Mesenchymal stem cell (in vitro differentiated cells and primary cell): ENCODE data around the gene UGT2B11. TPM values are rescaled to one million over a fixed set of nuclear protein-coding genes. Genes with fewer than 3 reads are reported as not detected.
"Not testable (repeated sequence)": the region's sequence is repeated elsewhere in the genome, so short reads cannot be mapped to it uniquely, and the experiment has no call there.

Source experiments
- DNase-seq: peaks from one replicate; pipeline ENCODE4 v3.0.0-alpha.2; 2013
- H2AFZ ChIP-seq: one replicate; pipeline ENCODE4 v1.6.1; 2013; ENCODE audit warnings: low read depth, mild to moderate bottlenecking, control low read depth, inconsistent platforms, low read length, moderate library complexity
- H2AK5ac ChIP-seq: 2 replicates; pipeline ENCODE4 v1.6.1; 2013; ENCODE audit warnings: low read length, moderate library complexity, mild to moderate bottlenecking, inconsistent platforms; ENCODE audit not compliant: severe bottlenecking
- H2BK120ac ChIP-seq: one replicate; pipeline ENCODE4 v1.6.1; 2013; ENCODE audit warnings: low read depth, mild to moderate bottlenecking, inconsistent platforms, low read length, moderate library complexity
- H2BK12ac ChIP-seq, 2 experiments: one replicate each; pipeline ENCODE4 v1.6.1; 2013; ENCODE audit warnings: inconsistent platforms in 2 of 2, low read length in 2 of 2, mild to moderate bottlenecking in 2 of 2, moderate library complexity in 2 of 2, control low read depth in 1 of 2
- H2BK15ac ChIP-seq: one replicate; pipeline ENCODE4 v1.6.1; 2013; ENCODE audit warnings: mild to moderate bottlenecking, low read depth, inconsistent platforms; ENCODE audit not compliant: poor library complexity, severe bottlenecking
- H2BK5ac ChIP-seq: 2 replicates; pipeline ENCODE4 v1.6.1; 2013; ENCODE audit warnings: low read depth, mild to moderate bottlenecking, low read length, control low read depth, inconsistent platforms; ENCODE audit not compliant: poor library complexity, severe bottlenecking
- H3K14ac ChIP-seq, 2 experiments: one replicate each; pipeline ENCODE4 v1.6.1; 2013; ENCODE audit warnings: inconsistent platforms in 2 of 2, low read length in 2 of 2, control low read depth in 1 of 2, mild to moderate bottlenecking in 1 of 2, moderate library complexity in 1 of 2
- H3K18ac ChIP-seq, 2 experiments: one replicate each; pipeline ENCODE4 v1.6.1; 2013; ENCODE audit warnings: inconsistent platforms in 2 of 2, low read length in 2 of 2, control low read depth in 1 of 2, low read depth in 1 of 2, mild to moderate bottlenecking in 1 of 2
- H3K23ac ChIP-seq, 2 experiments: one replicate each; pipeline ENCODE4 v1.6.1; 2013; ENCODE audit warnings: inconsistent platforms in 2 of 2, low read length in 2 of 2, mild to moderate bottlenecking in 2 of 2, moderate library complexity in 2 of 2, control low read depth in 1 of 2
- H3K27ac ChIP-seq: 2 replicates; pipeline ENCODE4 v1.5.1; 2013; ENCODE audit warnings: mild to moderate bottlenecking, moderate library complexity, low read length, control low read depth, inconsistent platforms; ENCODE audit not compliant: poor library complexity, severe bottlenecking
- H3K27me3 ChIP-seq, 2 experiments: 2 replicates each; pipeline versions ENCODE4 v1.6.1 to v1.7.0; 2013; ENCODE audit warnings: low read length in 2 of 2, mild to moderate bottlenecking in 2 of 2, moderate library complexity in 2 of 2, control low read depth in 1 of 2, inconsistent platforms in 1 of 2; ENCODE audit not compliant: control insufficient read depth in 1 of 2, insufficient read depth in 1 of 2
- H3K36me3 ChIP-seq, 2 experiments: 2 replicates each; pipeline versions ENCODE4 v1.6.1 to v1.7.0; 2013; ENCODE audit warnings: low read length in 2 of 2, control low read depth in 1 of 2, inconsistent platforms in 1 of 2, low read depth in 1 of 2, mild to moderate bottlenecking in 1 of 2; ENCODE audit not compliant: insufficient read depth in 2 of 2, control insufficient read depth in 1 of 2
- H3K4ac ChIP-seq, 2 experiments: one replicate each; pipeline ENCODE4 v1.6.1; 2013; ENCODE audit warnings: inconsistent platforms in 2 of 2, low read length in 2 of 2, mild to moderate bottlenecking in 2 of 2, moderate library complexity in 2 of 2, control low read depth in 1 of 2, low read depth in 1 of 2
- H3K4me1 ChIP-seq: 2 replicates; pipeline ENCODE4 v1.6.1; 2013; ENCODE audit warnings: low read depth, low read length, control low read depth; ENCODE audit not compliant: control insufficient read depth, insufficient read depth
- H3K4me2 ChIP-seq: 2 replicates; pipeline ENCODE4 v1.6.1; 2013; ENCODE audit warnings: low read length, mild to moderate bottlenecking, inconsistent platforms; ENCODE audit not compliant: poor library complexity, severe bottlenecking
- H3K4me3 ChIP-seq, 2 experiments: 2 replicates each; pipeline versions ENCODE4 v1.5.1 to v1.7.0; 2013; ENCODE audit warnings: low read length in 2 of 2, mild to moderate bottlenecking in 2 of 2, control low read depth in 1 of 2, low read depth in 1 of 2; ENCODE audit not compliant: insufficient read depth in 1 of 2
- H3K79me1 ChIP-seq: replicated peaks from 2 replicates; pipeline ENCODE4 v1.6.1; 2013; ENCODE audit warnings: mild to moderate bottlenecking, control low read depth, low read length, inconsistent platforms; ENCODE audit not compliant: poor library complexity, severe bottlenecking
- H3K9ac ChIP-seq: 2 replicates; pipeline ENCODE4 v1.7.0; 2013; ENCODE audit warnings: mild to moderate bottlenecking, low read length, moderate library complexity
- H3K9me3 ChIP-seq: 2 replicates; pipeline ENCODE4 v1.7.0; 2013; ENCODE audit warnings: mild to moderate bottlenecking, low read length; ENCODE audit not compliant: control insufficient read depth
- H4K8ac ChIP-seq: one replicate; pipeline ENCODE4 v1.6.1; 2013; ENCODE audit warnings: inconsistent platforms, mild to moderate bottlenecking, low read length, moderate library complexity
- H4K91ac ChIP-seq: one replicate; pipeline ENCODE4 v1.6.1; 2013; ENCODE audit warnings: mild to moderate bottlenecking, low read length, inconsistent platforms
- WGBS: methylation state at CpG from one replicate; pipeline ENCODE4 v1.1.7; 2013; ENCODE audit warnings: mixed read lengths; 5-methylcytosine and 5-hydroxymethylcytosine counted together
- polyA plus RNA-seq, 2 experiments: library from polyadenylated mRNA; stranded (reverse); fragments of 200-250 nt; gene quantifications; one replicate each; pipeline ENCODE4 v1.2.3, GENCODE V29; 2013

The UGT2B11 gene
- not detected for polyA plus RNA-seq (2013, experiment 1 of 2)
- polyA plus RNA-seq (2013, experiment 2 of 2), result not detected

DNA sequence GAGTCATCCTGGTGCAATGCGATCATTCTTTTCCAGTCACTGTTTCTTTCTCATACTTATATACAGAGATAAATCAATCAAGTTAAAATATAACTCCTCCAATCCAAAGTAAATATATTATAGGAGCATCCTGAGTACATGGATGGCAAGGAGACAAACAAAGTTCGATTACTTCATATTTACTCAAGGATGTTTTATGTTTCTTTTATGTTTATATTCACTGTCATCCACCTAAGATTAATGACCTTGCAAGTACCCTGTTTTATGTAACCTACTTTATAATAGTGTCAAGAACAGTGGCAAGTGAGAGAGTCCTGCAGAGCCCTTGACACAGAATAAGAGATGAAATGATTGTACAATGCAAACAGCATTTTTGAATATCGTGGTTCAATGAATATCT lies at the start of gene UGT2B11:
TSS of gene UGT2B11 (minus strand) at position 33 of the 400 bp plus-strand sequence. CDS start at position 7, 26 bp downstream.
- H2AK5ac ChIP-seq, result no peak within 1 kb of the TSS
- H2BK15ac ChIP-seq, result no peak within 1 kb of the TSS
- no peak within 1 kb of the TSS for H3K23ac ChIP-seq
- no peak within 1 kb of the TSS for H3K14ac ChIP-seq
- WGBS, result no CpG with 5 or more reads among the region's 3 CpGs
- H3K9ac ChIP-seq, result no peak within 1 kb of the TSS
- H4K91ac ChIP-seq, result no peak within 1 kb of the TSS
- no peak within 1 kb of the TSS for H3K4me2 ChIP-seq
- no peaks in the 10 kb centered on the region for H3K36me3 ChIP-seq
- no peak within 1 kb of the TSS for H3K27ac ChIP-seq
- no peaks in the 10 kb centered on the region for H3K4me1 ChIP-seq
- H2BK5ac ChIP-seq, result no peak within 1 kb of the TSS
- no peak within 1 kb of the TSS for H4K8ac ChIP-seq
- no peak within 1 kb of the TSS for H2BK12ac ChIP-seq
- H3K18ac ChIP-seq, result no peak within 1 kb of the TSS
- H2BK120ac ChIP-seq, result no peak within 1 kb of the TSS
- DNase-seq, result no peak
- H3K79me1 ChIP-seq, result no peaks in the 10 kb centered on the region
- H3K4me3 ChIP-seq, result no peak within 1 kb of the TSS
- H2AFZ ChIP-seq, result no peak within 1 kb of the TSS
- no peaks in the 10 kb centered on the region for H3K9me3 ChIP-seq
- no peak within 1 kb of the TSS for H3K4ac ChIP-seq
- H3K27me3 ChIP-seq, result no peaks in the 10 kb centered on the region

DNA sequence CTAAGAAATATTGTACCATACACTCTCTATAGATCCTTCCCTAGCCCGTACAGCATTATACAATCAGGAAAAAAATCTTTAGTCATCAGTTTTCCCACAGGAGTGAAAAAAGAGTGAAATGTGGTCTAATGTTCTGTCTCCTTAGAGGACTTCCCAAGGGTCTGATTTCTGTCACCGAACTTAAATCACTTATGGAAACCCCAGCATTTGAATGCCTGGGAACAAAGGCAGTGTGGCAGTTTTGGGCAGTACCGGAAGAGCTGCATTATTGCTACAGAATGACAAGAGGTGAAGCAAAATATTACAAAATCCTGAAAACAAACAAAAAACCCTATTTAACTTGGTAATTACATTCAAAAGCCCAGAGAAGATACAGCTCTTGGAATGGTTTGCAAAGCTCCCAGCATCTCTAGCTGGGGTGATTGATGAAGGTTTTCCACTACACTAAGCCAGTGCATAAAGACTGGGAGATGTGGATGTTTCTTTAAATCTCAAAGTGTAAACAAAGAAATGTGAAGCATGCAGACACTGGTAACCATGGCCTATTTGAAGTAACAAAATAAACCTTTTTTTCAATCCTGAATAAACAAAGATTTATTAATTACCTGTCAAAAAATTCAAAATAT lies 38.7 kb upstream of the UGT2B11 start:
- H2AK5ac ChIP-seq, H3K4me3 ChIP-seq, H2AFZ ChIP-seq, H3K4me2 ChIP-seq, H3K4me1 ChIP-seq, H3K27me3 ChIP-seq, H2BK12ac ChIP-seq, H4K91ac ChIP-seq, H3K9me3 ChIP-seq, H3K18ac ChIP-seq, H3K14ac ChIP-seq, DNase-seq, H3K36me3 ChIP-seq, H3K9ac ChIP-seq, H4K8ac ChIP-seq, H3K23ac ChIP-seq, H3K27ac ChIP-seq, H3K79me1 ChIP-seq, H2BK5ac ChIP-seq, H2BK15ac ChIP-seq, H3K4ac ChIP-seq, H2BK120ac ChIP-seq: not testable (repeated sequence)
- 80% methylated on average over 1 of the region's 3 CpGs for WGBS

DNA sequence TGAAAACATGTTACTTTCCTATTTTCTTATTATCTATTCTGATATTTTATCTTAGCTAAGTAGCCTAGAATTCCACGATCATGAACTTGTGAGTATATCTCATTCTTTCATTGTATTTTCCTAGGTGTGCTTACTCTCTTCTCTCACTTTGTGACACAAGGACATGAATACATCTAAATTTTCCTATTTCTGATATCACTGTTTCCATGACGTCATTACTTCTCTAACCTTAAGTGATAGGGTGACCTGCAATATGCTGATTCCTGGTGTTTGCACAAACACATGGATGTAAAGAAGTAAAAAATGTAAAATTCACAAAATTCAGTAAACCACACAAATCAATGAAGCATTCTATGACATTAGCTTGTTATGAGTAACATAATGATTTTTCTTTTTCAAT lies 36.3 kb upstream of the UGT2B11 start:
- H4K91ac ChIP-seq, DNase-seq, H4K8ac ChIP-seq, H3K4ac ChIP-seq, H3K79me1 ChIP-seq, H3K4me3 ChIP-seq, H3K27me3 ChIP-seq, H3K9ac ChIP-seq, H3K23ac ChIP-seq, H2AK5ac ChIP-seq, H3K27ac ChIP-seq, H2BK15ac ChIP-seq, H3K14ac ChIP-seq, H3K9me3 ChIP-seq, H2BK120ac ChIP-seq, H3K4me1 ChIP-seq, H3K36me3 ChIP-seq, H2BK5ac ChIP-seq, H3K18ac ChIP-seq, H2AFZ ChIP-seq, H2BK12ac ChIP-seq, H3K4me2 ChIP-seq: not testable (repeated sequence)
- 100% methylated on average over 1 of the region's 2 CpGs for WGBS

GRCh38 chr4:69242562-69243240 lies 28.2 kb upstream of the UGT2B11 start:
- WGBS, result 86% methylated on average over 2 of the region's 3 CpGs
- H2BK12ac ChIP-seq, H2BK120ac ChIP-seq, H4K91ac ChIP-seq, H3K27ac ChIP-seq, H3K4me2 ChIP-seq, H2AK5ac ChIP-seq, H3K9ac ChIP-seq, H3K14ac ChIP-seq, H3K4ac ChIP-seq, H3K4me1 ChIP-seq, H2BK15ac ChIP-seq, H2BK5ac ChIP-seq, H3K9me3 ChIP-seq, H2AFZ ChIP-seq, H3K23ac ChIP-seq, H3K4me3 ChIP-seq, H3K18ac ChIP-seq, H4K8ac ChIP-seq, H3K36me3 ChIP-seq, H3K79me1 ChIP-seq, H3K27me3 ChIP-seq, DNase-seq: not testable (repeated sequence)
